A673 (cell line): ENCODE data around the gene DIP2A. TPM values are rescaled to one million over a fixed set of nuclear protein-coding genes. Genes with fewer than 3 reads are reported as not detected.

Experiments
- BruUV-seq: library from RNA; stranded (reverse); fragments of 400-500 nt; replicated peaks from 2 replicates; lab custom pipeline; 2021; lab: Mats Ljungman, UMichigan
- CTCF ChIA-PET: fragments of 300-600 bp; sonication (Branson Sonifier 250); formaldehyde crosslinking; loops from one replicate; lab custom pipeline; 2022; ENCODE audit warnings: antibody characterized with exemption; lab: Charles Lee
- POLR2A ChIA-PET: fragments of 300-600 bp; sonication (Branson Sonifier 250); formaldehyde crosslinking; loops from one replicate; lab custom pipeline; 2022; ENCODE audit warnings: antibody characterized with exemption; ENCODE audit not compliant: low non-redundant PET; lab: Charles Lee
- DNase-seq: peaks from one replicate; pipeline ENCODE4 v3.0.0-alpha.2; 2015; ENCODE audit warnings: low spot score
- H3K27ac ChIP-seq: fragments of 200-600 bp; sonication (generic); 2 replicates; pipeline ENCODE4 v1.5.1; 2016; ENCODE audit warnings: mixed run types, low read depth, mild to moderate bottlenecking, mixed read lengths, antibody characterized with exemption, low read length; ENCODE audit not compliant: poor library complexity, severe bottlenecking
- H3K27me3 ChIP-seq: fragments of 200-600 bp; sonication (generic); replicated peaks from 2 replicates; pipeline ENCODE4 v1.6.1; 2017; ENCODE audit warnings: mixed run types, low read depth, mild to moderate bottlenecking, mixed read lengths, antibody characterized with exemption, low read length; ENCODE audit not compliant: insufficient read depth, poor library complexity
- H3K36me3 ChIP-seq: fragments of 200-600 bp; sonication (generic); 2 replicates; pipeline ENCODE4 v1.6.1; 2016; ENCODE audit warnings: mixed run types, mild to moderate bottlenecking, mixed read lengths, antibody characterized with exemption, low read length; ENCODE audit not compliant: insufficient read depth, poor library complexity, severe bottlenecking
- H3K4me1 ChIP-seq: fragments of 200-600 bp; sonication (generic); 2 replicates; pipeline ENCODE4 v1.6.1; 2017; ENCODE audit warnings: mixed run types, mild to moderate bottlenecking, mixed read lengths, antibody characterized with exemption, low read length; ENCODE audit not compliant: insufficient read depth, poor library complexity, severe bottlenecking
- H3K4me3 ChIP-seq: fragments of 200-600 bp; sonication (generic); 2 replicates; pipeline ENCODE4 v1.5.1; 2016; ENCODE audit warnings: low read depth, mixed run types, mild to moderate bottlenecking, mixed read lengths, low read length; ENCODE audit not compliant: poor library complexity, severe bottlenecking
- H3K9me3 ChIP-seq: fragments of 200-600 bp; sonication (generic); 2 replicates; pipeline ENCODE4 v1.6.1; 2016; ENCODE audit warnings: mixed run types, low read depth, mild to moderate bottlenecking, mixed read lengths, antibody characterized with exemption, low read length; ENCODE audit not compliant: poor library complexity, severe bottlenecking
- CTCF ChIP-seq: fragments of 300-800, 200-600 bp; sonication (generic); conservative IDR thresholded peaks from 2 replicates; pipeline ENCODE4 v1.5.1; 2017; ENCODE audit warnings: low read depth, mild to moderate bottlenecking, antibody characterized with exemption, low read length, moderate library complexity, mixed read lengths
- EZH2 ChIP-seq: fragments of 200-600 bp; sonication (generic); IDR thresholded peaks from 2 replicates; pipeline ENCODE4 v1.6.1; 2017; ENCODE audit warnings: borderline replicate concordance, low read depth, mild to moderate bottlenecking, mixed read lengths, antibody characterized with exemption, low read length; ENCODE audit not compliant: poor library complexity, severe bottlenecking
- intact Hi-C: fragments of 100-400 bp; cut with micrococcal nuclease; formaldehyde crosslinking; loops from one replicate; pipeline ENCODE4 v1.10.0; 2022; ENCODE audit not compliant: unreplicated experiment
- total RNA-seq: library from RNA; stranded (reverse); gene quantifications from 2 replicates; pipeline ENCODE4 v1.2.3, GENCODE V29; 2021

Gene DIP2A
- total RNA-seq, 1 experiment from 2014 or later, result 37.3 TPM

DNA sequence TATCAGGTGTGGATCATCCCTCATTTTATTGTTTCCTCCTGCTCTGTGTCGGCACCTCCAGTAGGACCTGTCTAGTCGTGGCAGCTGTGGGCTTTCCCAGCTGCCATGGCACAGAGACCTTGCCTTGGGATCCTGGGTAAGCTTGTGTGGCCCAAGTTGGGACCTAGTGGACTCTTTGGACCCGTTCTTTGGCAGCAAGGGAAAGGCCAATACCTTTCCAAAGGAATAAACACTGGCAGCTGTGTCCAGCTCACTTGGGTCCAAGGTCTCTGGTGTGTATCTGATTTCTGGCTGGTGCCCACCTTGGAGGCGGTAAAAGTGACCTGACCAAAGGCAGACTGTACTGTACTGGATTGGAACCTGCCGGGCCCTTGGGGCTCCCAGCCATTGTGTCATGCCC is 21.8 kb downstream of the DIP2A start:
- ChIA-PET CTCF (no interaction called here), POLR2A (interaction anchor here (0.7 kb wide), 1 partner anchor 21 kb away, joined by 4 read pairs; no protein-coding TSS in a partner anchor)
- Histone ChIP-seq H3K36me3 (peaks cover 3% of the 10 kb centered on the region), H3K4me3 (no peak overlapping the region), H3K27me3 (no peaks in the 10 kb centered on the region), H3K9me3 (no peaks in the 10 kb centered on the region), H3K4me1 (peaks cover 10% of the 10 kb centered on the region), H3K27ac (no peak overlapping the region)
- TF ChIP-seq EZH2 (no peak), CTCF (no peak)
- no peak for DNase-seq
- no TSS peak for BruUV-seq
- intact Hi-C loops, result no loop called here

GRCh38 chr21:46482225-46482845 is 23.6 kb downstream of the DIP2A start:
- intact Hi-C loops, result no loop called here
- TF ChIP-seq CTCF, result no peak
- no peak for TF ChIP-seq EZH2
- H3K4me1 ChIP-seq, result peaks cover 10% of the 10 kb centered on the region
- H3K36me3 ChIP-seq, result no peaks in the 10 kb centered on the region
- no peak overlapping the region for H3K4me3 ChIP-seq
- no peaks in the 10 kb centered on the region for H3K27me3 ChIP-seq
- no peaks in the 10 kb centered on the region for H3K9me3 ChIP-seq
- H3K27ac ChIP-seq, result no peak overlapping the region
- POLR2A ChIA-PET, result no interaction called here
- BruUV-seq, result no TSS peak
- DNase-seq, result no peak
- CTCF ChIA-PET, result no interaction called here

DNA sequence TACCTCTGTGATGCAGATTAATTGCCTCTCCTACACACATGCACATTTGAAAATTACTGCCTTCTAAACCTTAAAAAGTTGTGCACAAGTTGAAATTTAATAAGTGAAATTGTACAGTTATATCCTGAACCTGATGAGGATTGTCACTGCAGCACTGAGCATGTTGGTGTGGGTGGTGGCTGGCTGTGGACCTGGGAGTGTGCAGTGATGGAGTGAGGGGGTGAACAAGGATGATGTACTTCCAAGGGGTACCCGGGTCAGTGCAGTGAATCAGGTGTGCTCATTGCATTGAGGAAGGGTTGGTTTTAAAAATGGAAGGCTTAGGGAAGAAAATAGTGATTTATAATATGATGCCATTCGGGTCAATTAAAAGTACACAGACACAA is 24.1 kb downstream of the DIP2A start:
- intact Hi-C loops, result no loop called here
- BruUV-seq, result no TSS peak
- Histone ChIP-seq H3K27me3 (no peaks in the 10 kb centered on the region), H3K4me3 (no peak overlapping the region), H3K36me3 (no peaks in the 10 kb centered on the region), H3K27ac (no peak overlapping the region), H3K4me1 (peaks cover 10% of the 10 kb centered on the region), H3K9me3 (no peaks in the 10 kb centered on the region)
- POLR2A ChIA-PET, result no interaction called here
- TF ChIP-seq CTCF (no peak), EZH2 (no peak)
- no peak for DNase-seq
- CTCF ChIA-PET, result no interaction called here
